ENCODE results near the gene CRYBA2. TPM values are rescaled to one million over a fixed set of nuclear protein-coding genes. Genes with fewer than 3 reads are reported as not detected.
A peak's percentile ranks its signal among the peaks of the same experiment; 100 is the strongest.

CRYBA2 gene
- total RNA-seq, 1 donor from 2014 or later, result not detected

DNA sequence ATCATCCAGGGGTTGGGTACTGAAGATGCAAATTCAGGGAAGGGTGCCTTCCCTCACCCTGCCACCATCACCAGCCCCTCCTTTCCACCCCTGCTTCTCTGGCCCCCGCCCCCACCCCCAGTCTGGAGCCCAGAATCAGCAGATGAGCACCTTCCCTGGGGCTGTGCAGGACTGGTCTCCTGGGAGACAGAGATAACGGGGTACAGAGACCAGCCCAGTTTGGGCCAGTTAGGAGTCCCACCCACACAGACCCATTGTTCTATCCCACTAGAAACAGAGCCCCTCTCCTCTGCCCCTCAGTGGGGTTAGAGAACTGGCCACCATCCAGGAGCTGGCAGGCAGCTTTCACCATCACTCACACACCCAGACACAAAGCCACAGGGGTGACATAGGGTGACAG lies 4.5 kb upstream of the CRYBA2 start:
- H3K9me3 Mint-ChIP-seq, result no peaks in the 10 kb centered on the region
- peaks cover 94% of the 10 kb centered on the region for H3K27me3 Mint-ChIP-seq (ENCODE audit: low read depth)
- H3K36me3 Mint-ChIP-seq, result no peaks in the 10 kb centered on the region
- no peak for DNase-seq (ENCODE audit: low spot score in 2 of 2, unreplicated experiment in 2 of 2)
- peaks cover 16% of the 10 kb centered on the region for H3K4me1 Mint-ChIP-seq
- H3K27ac Mint-ChIP-seq, result no peak overlapping the region
- H3K4me3 Mint-ChIP-seq, result no peak overlapping the region
- TF ChIP-seq, protein P1, sequence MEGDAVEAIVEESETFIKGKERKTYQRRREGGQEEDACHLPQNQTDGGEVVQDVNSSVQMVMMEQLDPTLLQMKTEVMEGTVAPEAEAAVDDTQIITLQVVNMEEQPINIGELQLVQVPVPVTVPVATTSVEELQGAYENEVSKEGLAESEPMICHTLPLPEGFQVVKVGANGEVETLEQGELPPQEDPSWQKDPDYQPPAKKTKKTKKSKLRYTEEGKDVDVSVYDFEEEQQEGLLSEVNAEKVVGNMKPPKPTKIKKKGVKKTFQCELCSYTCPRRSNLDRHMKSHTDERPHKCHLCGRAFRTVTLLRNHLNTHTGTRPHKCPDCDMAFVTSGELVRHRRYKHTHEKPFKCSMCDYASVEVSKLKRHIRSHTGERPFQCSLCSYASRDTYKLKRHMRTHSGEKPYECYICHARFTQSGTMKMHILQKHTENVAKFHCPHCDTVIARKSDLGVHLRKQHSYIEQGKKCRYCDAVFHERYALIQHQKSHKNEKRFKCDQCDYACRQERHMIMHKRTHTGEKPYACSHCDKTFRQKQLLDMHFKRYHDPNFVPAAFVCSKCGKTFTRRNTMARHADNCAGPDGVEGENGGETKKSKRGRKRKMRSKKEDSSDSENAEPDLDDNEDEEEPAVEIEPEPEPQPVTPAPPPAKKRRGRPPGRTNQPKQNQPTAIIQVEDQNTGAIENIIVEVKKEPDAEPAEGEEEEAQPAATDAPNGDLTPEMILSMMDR (IDR thresholded peaks at IDR 0.05; ENCODE audit: unreplicated experiment), result no peak

DNA sequence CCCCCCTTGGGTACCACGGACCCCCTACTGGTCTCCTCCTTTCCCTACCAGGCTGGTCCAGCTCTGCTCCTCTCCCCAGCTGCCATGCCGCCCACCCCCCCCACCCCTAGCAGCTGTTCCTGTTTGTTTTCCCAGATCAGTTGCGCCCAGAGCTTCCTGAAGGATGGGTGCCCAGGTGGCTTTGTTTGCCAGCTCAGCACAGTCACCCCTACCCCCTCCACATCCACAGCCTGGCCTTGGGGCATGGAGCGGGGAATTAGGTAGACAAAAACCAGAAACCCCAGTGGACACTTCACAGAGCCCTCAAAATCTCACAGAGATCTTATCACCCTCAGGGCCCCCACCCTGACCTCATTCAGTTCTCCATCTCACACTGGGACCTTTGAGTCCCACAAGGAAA lies 3.7 kb upstream of the CRYBA2 start:
- Mint-ChIP-seq H3K27ac (no peak overlapping the region), H3K27me3 (ENCODE audit: low read depth) (peaks cover 94% of the 10 kb centered on the region), H3K36me3 (no peaks in the 10 kb centered on the region), H3K9me3 (no peaks in the 10 kb centered on the region), H3K4me1 (peaks cover 14% of the 10 kb centered on the region), H3K4me3 (no peak overlapping the region)
- DNase-seq (ENCODE audit: low spot score in 2 of 2, unreplicated experiment in 2 of 2), result no peak
- TF ChIP-seq, protein P1 (IDR thresholded peaks at IDR 0.05; ENCODE audit: unreplicated experiment), result no peak

DNA sequence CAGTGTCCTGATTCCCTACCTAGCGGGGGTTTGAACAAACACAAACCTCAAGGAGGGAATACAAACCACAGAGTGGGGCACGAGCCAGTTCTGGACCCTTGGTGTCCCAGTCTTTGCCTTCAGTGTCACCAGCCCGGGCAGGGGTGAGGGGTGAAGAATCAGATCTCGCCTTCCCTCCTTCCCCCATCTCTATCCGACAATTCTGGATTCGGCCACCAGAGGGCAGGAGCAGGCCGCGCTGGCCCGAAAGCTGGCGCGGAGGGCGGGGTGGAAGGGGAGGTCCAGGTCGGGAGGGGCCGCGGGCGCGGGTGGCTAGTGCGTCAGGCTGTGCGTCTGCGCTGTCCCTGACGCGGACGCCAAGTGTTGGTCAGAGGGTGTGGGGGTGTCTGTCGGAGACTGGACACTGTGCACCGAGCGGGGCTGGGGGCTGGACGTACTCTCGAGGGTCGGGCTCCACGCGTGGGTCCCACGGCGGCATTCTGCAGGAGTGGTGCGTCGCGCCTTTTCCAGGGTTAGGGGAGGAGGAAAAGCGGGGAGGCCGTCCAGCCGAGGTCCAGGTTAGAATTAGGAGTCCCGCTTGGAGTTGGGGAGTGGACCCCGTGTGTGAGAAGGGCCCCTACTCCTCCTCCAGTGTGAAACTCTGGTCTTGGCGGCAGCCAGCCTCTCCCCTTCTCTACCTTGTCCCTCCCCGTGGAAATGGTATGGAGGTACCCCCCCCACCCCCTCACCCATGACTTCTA lies 2.9 kb upstream of the CRYBA2 start:
- H3K27ac Mint-ChIP-seq, result no peak overlapping the region
- DNase-seq (ENCODE audit: low spot score in 2 of 2, unreplicated experiment in 2 of 2), result peak; percentile 71 to 90
- TF ChIP-seq, protein P1 (IDR thresholded peaks at IDR 0.05; ENCODE audit: unreplicated experiment), result peak; percentile 98
- no peaks in the 10 kb centered on the region for H3K36me3 Mint-ChIP-seq
- H3K4me1 Mint-ChIP-seq, result peaks cover 14% of the 10 kb centered on the region
- H3K9me3 Mint-ChIP-seq, result no peaks in the 10 kb centered on the region
- H3K27me3 Mint-ChIP-seq (ENCODE audit: low read depth), result peaks cover 95% of the 10 kb centered on the region
- peak overlapping the region; percentile 60 for H3K4me3 Mint-ChIP-seq

DNA sequence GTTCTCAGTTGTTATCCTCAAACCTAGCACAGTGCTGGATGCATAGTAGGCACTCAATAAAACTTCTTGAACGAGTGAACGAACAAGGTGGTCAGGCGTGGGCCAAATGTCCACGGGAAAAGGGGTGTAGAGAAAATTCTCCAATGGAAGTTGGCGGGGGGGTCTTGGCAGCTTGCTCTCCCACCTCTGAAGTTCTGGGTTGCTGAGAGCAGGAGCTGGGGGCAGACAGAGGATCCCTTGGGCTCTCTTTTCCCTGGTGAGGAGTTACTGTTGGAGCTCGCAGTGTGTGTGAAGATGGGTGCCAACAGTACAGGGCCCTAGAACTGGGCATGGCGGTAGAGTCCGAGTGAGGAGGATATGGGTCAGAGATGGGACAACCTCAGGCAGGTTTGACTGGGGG lies 2.3 kb upstream of the CRYBA2 start:
- H3K4me3 Mint-ChIP-seq, result no peak overlapping the region
- no peaks in the 10 kb centered on the region for H3K36me3 Mint-ChIP-seq
- peaks cover 14% of the 10 kb centered on the region for H3K4me1 Mint-ChIP-seq
- no peaks in the 10 kb centered on the region for H3K9me3 Mint-ChIP-seq
- TF ChIP-seq, protein P1 (IDR thresholded peaks at IDR 0.05; ENCODE audit: unreplicated experiment), result no peak
- peaks cover 95% of the 10 kb centered on the region for H3K27me3 Mint-ChIP-seq (ENCODE audit: low read depth)
- DNase-seq (ENCODE audit: low spot score in 2 of 2, unreplicated experiment in 2 of 2), result no peak
- no peak overlapping the region for H3K27ac Mint-ChIP-seq

DNA sequence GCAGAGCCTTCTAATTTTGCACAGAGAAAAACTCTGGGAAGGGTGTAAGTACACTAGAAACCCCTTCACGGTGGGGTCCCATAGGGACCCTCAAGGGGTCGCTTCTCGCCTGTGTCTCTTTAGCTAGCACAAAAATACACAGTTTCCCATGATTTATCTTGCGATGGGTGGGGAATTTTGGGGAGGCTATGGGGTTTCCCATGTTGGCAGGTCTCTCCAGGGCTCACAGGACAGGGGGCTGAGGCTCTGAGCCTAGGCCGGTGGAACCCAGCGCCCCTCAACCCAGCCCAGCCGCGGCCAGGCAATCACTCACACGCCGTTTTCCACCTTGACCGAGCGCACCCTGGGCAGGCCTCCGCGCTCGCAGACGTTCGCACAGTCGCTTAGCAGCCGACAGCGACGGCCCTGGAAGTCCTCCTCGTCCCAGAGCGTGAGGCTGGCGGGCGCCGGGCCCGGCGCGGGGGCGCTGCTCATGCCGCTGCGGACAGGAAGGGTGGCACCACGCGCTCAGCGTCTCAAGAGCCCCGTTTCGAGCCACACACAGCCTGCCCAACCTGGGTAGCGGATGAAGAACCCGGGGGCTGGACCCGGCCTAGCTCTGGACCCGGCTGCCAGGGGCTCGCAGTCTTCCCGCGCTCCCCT lies 398 bp downstream of the CRYBA2 start:
- no peak for DNase-seq (ENCODE audit: low spot score in 2 of 2, unreplicated experiment in 2 of 2)
- TF ChIP-seq, protein P1 (IDR thresholded peaks at IDR 0.05; ENCODE audit: unreplicated experiment), result no peak
- Mint-ChIP-seq H3K4me3 (no peak overlapping the region), H3K36me3 (no peaks in the 10 kb centered on the region), H3K27me3 (ENCODE audit: low read depth) (peaks cover 96% of the 10 kb centered on the region), H3K27ac (no peak overlapping the region), H3K9me3 (no peaks in the 10 kb centered on the region), H3K4me1 (peaks cover 9% of the 10 kb centered on the region)
